ENCODE measurements around the gene TLL2. TPM values are rescaled to one million over a fixed set of nuclear protein-coding genes. Genes with fewer than 3 reads are reported as not detected.

TLL2 gene
- total and polyA plus RNA-seq, 2 experiments from 2014 or later, result 2.6 to 3.0 TPM

GRCh38 chr10:96448021-96448457 is 65.7 kb downstream of the TLL2 start (continued):
- TF ChIP-seq ZNF462 (CRISPR knock-in tag; IDR thresholded peaks at IDR 0.05) (no peak), STAT1 (IDR thresholded peaks at IDR 0.05; ENCODE audit: unreplicated experiment) (no peak), REST (IDR thresholded peaks at IDR 0.05; ENCODE audit: unreplicated experiment) (no peak), ZNF331 (CRISPR knock-in tag; IDR thresholded peaks at IDR 0.05; ENCODE audit: low read depth) (no peak), JUNB (IDR thresholded peaks at IDR 0.05; ENCODE audit: unreplicated experiment) (no peak), NANOG (IDR thresholded peaks at IDR 0.05; ENCODE audit: borderline replicate concordance) (no peak), EZH2phosphoT487 (IDR thresholded peaks at IDR 0.05; ENCODE audit: unreplicated experiment) (no peak)
- TF ChIP-seq, protein P1, sequence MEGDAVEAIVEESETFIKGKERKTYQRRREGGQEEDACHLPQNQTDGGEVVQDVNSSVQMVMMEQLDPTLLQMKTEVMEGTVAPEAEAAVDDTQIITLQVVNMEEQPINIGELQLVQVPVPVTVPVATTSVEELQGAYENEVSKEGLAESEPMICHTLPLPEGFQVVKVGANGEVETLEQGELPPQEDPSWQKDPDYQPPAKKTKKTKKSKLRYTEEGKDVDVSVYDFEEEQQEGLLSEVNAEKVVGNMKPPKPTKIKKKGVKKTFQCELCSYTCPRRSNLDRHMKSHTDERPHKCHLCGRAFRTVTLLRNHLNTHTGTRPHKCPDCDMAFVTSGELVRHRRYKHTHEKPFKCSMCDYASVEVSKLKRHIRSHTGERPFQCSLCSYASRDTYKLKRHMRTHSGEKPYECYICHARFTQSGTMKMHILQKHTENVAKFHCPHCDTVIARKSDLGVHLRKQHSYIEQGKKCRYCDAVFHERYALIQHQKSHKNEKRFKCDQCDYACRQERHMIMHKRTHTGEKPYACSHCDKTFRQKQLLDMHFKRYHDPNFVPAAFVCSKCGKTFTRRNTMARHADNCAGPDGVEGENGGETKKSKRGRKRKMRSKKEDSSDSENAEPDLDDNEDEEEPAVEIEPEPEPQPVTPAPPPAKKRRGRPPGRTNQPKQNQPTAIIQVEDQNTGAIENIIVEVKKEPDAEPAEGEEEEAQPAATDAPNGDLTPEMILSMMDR (conservative IDR thresholded peaks at IDR 0.05; ENCODE audit: low read depth in 2 of 2), result no peak
